GM18498 (cell line): ENCODE measurements around the gene DDX52.
"Not testable (repeated sequence)": the region's sequence is repeated elsewhere in the genome, so short reads cannot be mapped to it uniquely, and the experiment has no call there.

Experiments used
- ATAC-seq: cut with Tn5 transposase; IDR thresholded peaks from one replicate; pipeline ENCODE4 v1.9.1; 2021; ENCODE audit warnings: mild to moderate bottlenecking, moderate library complexity; ENCODE audit not compliant: unreplicated experiment

The DDX52 gene

GRCh38 chr17:37643118-37643766 lies at the start of gene DDX52:
TSS of gene DDX52 (minus strand) at chr17:37643446. CDS start at chr17:37643420, 26 bp downstream.
- ATAC-seq: peak; percentile 92

- ATAC-seq: no peak
Measured at GRCh38 chr17:37691807-37692206, 48.6 kb upstream of the DDX52 start.

GRCh38 chr17:37689317-37689716 lies 46.1 kb upstream of the DDX52 start:
- ATAC-seq: no peak

- no peak for ATAC-seq
Measured at GRCh38 chr17:37683454-37683984, 40.3 kb upstream of the DDX52 start.

GRCh38 chr17:37682007-37682406 lies 38.8 kb upstream of the DDX52 start:
- no peak for ATAC-seq

GRCh38 chr17:37679995-37680394 lies 36.7 kb upstream of the DDX52 start:
- ATAC-seq: not testable (repeated sequence)

GRCh38 chr17:37678036-37678435 lies 34.8 kb upstream of the DDX52 start:
- ATAC-seq: no peak

- ATAC-seq: no peak
Measured at GRCh38 chr17:37677021-37677420, 33.8 kb upstream of the DDX52 start.

- ATAC-seq: no peak
Measured at GRCh38 chr17:37676115-37676925, 33.1 kb upstream of the DDX52 start.

- no peak for ATAC-seq
Measured at GRCh38 chr17:37674511-37674910, 31.3 kb upstream of the DDX52 start.

GRCh38 chr17:37673386-37673785 lies 30.1 kb upstream of the DDX52 start:
- ATAC-seq: no peak

- no peak for ATAC-seq
Measured at GRCh38 chr17:37672548-37673078, 29.4 kb upstream of the DDX52 start.

- ATAC-seq: no peak
Measured at GRCh38 chr17:37671824-37672547, 28.7 kb upstream of the DDX52 start.

GRCh38 chr17:37671028-37671823 lies 28.0 kb upstream of the DDX52 start:
- ATAC-seq: no peak

- no peak for ATAC-seq
Measured at GRCh38 chr17:37667039-37667438, 23.8 kb upstream of the DDX52 start.

GRCh38 chr17:37664214-37664613 lies 21.0 kb upstream of the DDX52 start:
- ATAC-seq: no peak

GRCh38 chr17:37662353-37662752 lies 19.1 kb upstream of the DDX52 start:
- no peak for ATAC-seq

- ATAC-seq: no peak
Measured at GRCh38 chr17:37661400-37662014, 18.3 kb upstream of the DDX52 start.

GRCh38 chr17:37659925-37660324 lies 16.7 kb upstream of the DDX52 start:
- ATAC-seq: no peak

GRCh38 chr17:37657202-37657601 lies 14.0 kb upstream of the DDX52 start:
- no peak for ATAC-seq
